ENCODE results near the gene TERT. TPM values are rescaled to one million over a fixed set of nuclear protein-coding genes. Genes with fewer than 3 reads are reported as not detected.

The TERT gene
- total and polyA plus RNA-seq, 2 of the 4 experiments (the other 2 are of a cell fraction) = not detected

DNA sequence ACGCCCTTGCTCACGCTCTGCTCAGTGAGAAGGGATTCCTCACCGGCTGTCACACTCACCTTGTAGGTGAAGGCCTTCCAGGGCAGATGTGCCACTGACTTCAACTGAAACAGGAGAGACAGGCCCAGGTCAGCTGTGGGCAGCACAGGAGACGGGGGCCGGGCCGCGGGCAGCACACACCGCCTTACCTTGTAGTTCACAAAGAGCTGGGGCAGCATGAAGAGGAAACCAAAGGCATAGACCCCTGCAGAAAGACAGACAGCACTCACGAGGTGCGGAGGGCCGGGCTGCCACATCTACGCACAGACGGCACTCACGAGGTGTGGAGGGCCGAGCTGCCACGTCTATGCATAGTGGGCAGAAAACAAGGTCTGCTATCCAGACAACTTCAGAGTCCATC lies 26.7 kb upstream of the TERT start:
- no peaks in the 10 kb centered on the region; the same call in 1 of the 2 replicates for H3K9me3 ChIP-seq (ENCODE audit: control insufficient read depth, insufficient read depth, low read length)
- H3K4me2 ChIP-seq (ENCODE audit: low read depth, low read length) = no peak overlapping the region
- no peak overlapping the region for H2BK20ac ChIP-seq (ENCODE audit: low read depth, low read length)
- no peak overlapping the region for H4K8ac ChIP-seq (ENCODE audit: low read depth in 2 of 2, low read length in 2 of 2)
- no peak overlapping the region for H3K18ac ChIP-seq (ENCODE audit: low read depth, low read length)
- CTCF ChIA-PET = no interaction called here
- 98% methylated on average over 13 of the region's 16 CpGs; no CpG with 5 or more reads in 1 of the 2 experiments for WGBS, 2 experiments (ENCODE audit: extremely low coverage in 2 of 2, insufficient read length in 1 of 2)
- no peak overlapping the region for H3K23ac ChIP-seq (ENCODE audit: low read depth, low read length)
- in situ Hi-C loops (cut with MboI; ENCODE audit: low sequenced_read_pairs) = no loop called here
- TF ChIP-seq CEBPB (IDR thresholded peaks at IDR 0.05; ENCODE audit: low read depth, low read length) (no peak), MAZ (IDR thresholded peaks at IDR 0.05; ENCODE audit: borderline replicate concordance, low read depth, low read length) (no peak), BHLHE40 (IDR thresholded peaks at IDR 0.05; ENCODE audit: low read depth, low read length) (no peak), CTCF (conservative IDR thresholded peaks at IDR 0.05; ENCODE audit: low read depth, low read length) (no peak), FOS (IDR thresholded peaks at IDR 0.05; ENCODE audit: low read depth, low read length) (no peak), SMC3 (IDR thresholded peaks at IDR 0.05; ENCODE audit: low read depth, low read length) (no peak), RAD21 (IDR thresholded peaks at IDR 0.05; ENCODE audit: low read length) (no peak), RFX5 (IDR thresholded peaks at IDR 0.05; ENCODE audit: low read depth, low read length) (no peak), POLR2A (IDR thresholded peaks at IDR 0.05; ENCODE audit: low read depth, low read length) (no peak), RCOR1 (IDR thresholded peaks at IDR 0.05; ENCODE audit: insufficient replicate concordance, low read length) (no peak), NFE2L2 (IDR thresholded peaks at IDR 0.05; ENCODE audit: low read depth, low read length) (no peak), USF2 (IDR thresholded peaks at IDR 0.05; ENCODE audit: low read depth, low read length) (no peak), MAFK (IDR thresholded peaks at IDR 0.05; ENCODE audit: low read depth, low read length) (no peak), CHD1 (IDR thresholded peaks at IDR 0.05; ENCODE audit: low read depth, low read length) (no peak), MXI1 (IDR thresholded peaks at IDR 0.05; ENCODE audit: borderline replicate concordance, low read depth, low read length) (no peak), ELK1 (IDR thresholded peaks at IDR 0.05; ENCODE audit: borderline replicate concordance, low read depth, low read length) (no peak)
- POLR2A ChIA-PET (ENCODE audit: unreplicated experiment) = no interaction called here
- ATAC-seq (ENCODE audit: low read depth) = no peak
- peaks cover 0 to 6% of the 10 kb centered on the region in 2 experiments; a peak in 2 of 4 replicates for H3K79me1 ChIP-seq (ENCODE audit: low read depth in 1 of 2, low read length in 2 of 2)
- no peaks in the 10 kb centered on the region for H3K4me1 ChIP-seq (ENCODE audit: control insufficient read depth, insufficient read depth, low read length)
- H2AFZ ChIP-seq (replicated peaks; ENCODE audit: low read length, poor library complexity) = no peak overlapping the region
- H3K27me3 ChIP-seq (ENCODE audit: control insufficient read depth, insufficient read depth, low read length) = no peaks in the 10 kb centered on the region
- no peak overlapping the region for H2BK15ac ChIP-seq (ENCODE audit: low read depth, low read length)
- DNase-seq = no peak
- no peak overlapping the region for H3K4me3 ChIP-seq (ENCODE audit: insufficient read depth, low read depth, low read length)
- intact Hi-C loops (cut with micrococcal nuclease) = no loop called here
- H2AK5ac ChIP-seq (ENCODE audit: low read depth, low read length) = no peak overlapping the region
- dilution Hi-C loops (cut with HindIII; ENCODE audit: low sequenced_read_pairs, unreplicated experiment) = no loop called here
- BruUV-seq (replicated peaks) = no TSS peak
- H3K9ac ChIP-seq (ENCODE audit: low read depth, low read length) = no peak overlapping the region
- H3K4ac ChIP-seq (ENCODE audit: low read depth, low read length) = no peak overlapping the region
- no peak overlapping the region for H2AK9ac ChIP-seq (replicated peaks; ENCODE audit: low read depth, low read length, poor library complexity)
- no peak overlapping the region for H2BK5ac ChIP-seq (ENCODE audit: low read depth, low read length, poor library complexity, severe bottlenecking)
- no peak overlapping the region for H2BK120ac ChIP-seq (ENCODE audit: low read depth, low read length)
- H4K5ac ChIP-seq (ENCODE audit: low read depth, low read length) = no peak overlapping the region
- no peak overlapping the region for H3K56ac ChIP-seq (ENCODE audit: extremely low read depth, insufficient read depth, low read length)
- H3K36me3 ChIP-seq (ENCODE audit: control insufficient read depth, insufficient read depth, low read length) = peaks cover 63% of the 10 kb centered on the region
- no peaks in the 10 kb centered on the region; the same call in 1 of the 2 replicates for H3K9me1 ChIP-seq (ENCODE audit: insufficient read depth, low read length)
- H3K14ac ChIP-seq (replicated peaks; ENCODE audit: low read depth, low read length) = no peak overlapping the region
- no peaks in the 10 kb centered on the region for H4K20me1 ChIP-seq (ENCODE audit: insufficient read depth, low read length)
- H3K27ac ChIP-seq (ENCODE audit: insufficient read depth, low read length) = no peak overlapping the region
- H4K91ac ChIP-seq (ENCODE audit: insufficient read depth, low read depth, low read length) = no peak overlapping the region
